Measurements from ENCODE around the gene TTLL13.
A peak's percentile ranks its signal among the peaks of the same experiment; 100 is the strongest.

The TTLL13 gene

GRCh38 chr15:90264671-90265070 is 15.3 kb downstream of the TTLL13 start:
- in situ Hi-C loops (cut with HindIII; ENCODE audit: low sequenced_read_pairs), result no loop called here
- no peak for TF ChIP-seq CTCF (IDR thresholded peaks at IDR 0.05; ENCODE audit: low read depth, low read length, missing control alignments)
- H3K4me3 ChIP-seq (ENCODE audit: low read depth, low read length), result peak overlapping the region; percentile 71
- DNase-seq (ENCODE audit: low read depth), result no peak

- peak within 1 kb of the TSS; percentile 71 for H3K4me3 ChIP-seq (ENCODE audit: low read depth, low read length)
- no peak for TF ChIP-seq CTCF (IDR thresholded peaks at IDR 0.05; ENCODE audit: low read depth, low read length, missing control alignments)
- peak; percentile 66 for DNase-seq (ENCODE audit: low read depth)
- in situ Hi-C loops (cut with HindIII; ENCODE audit: low sequenced_read_pairs), result no loop called here
Measured at GRCh38 chr15:90265271-90266060, 16.1 kb downstream of the TTLL13 start, which contains the start of gene NGRN. NGRN (plus strand) TSS chr15:90265672; CDS start chr15:90265713, 41 bp downstream.

DNA sequence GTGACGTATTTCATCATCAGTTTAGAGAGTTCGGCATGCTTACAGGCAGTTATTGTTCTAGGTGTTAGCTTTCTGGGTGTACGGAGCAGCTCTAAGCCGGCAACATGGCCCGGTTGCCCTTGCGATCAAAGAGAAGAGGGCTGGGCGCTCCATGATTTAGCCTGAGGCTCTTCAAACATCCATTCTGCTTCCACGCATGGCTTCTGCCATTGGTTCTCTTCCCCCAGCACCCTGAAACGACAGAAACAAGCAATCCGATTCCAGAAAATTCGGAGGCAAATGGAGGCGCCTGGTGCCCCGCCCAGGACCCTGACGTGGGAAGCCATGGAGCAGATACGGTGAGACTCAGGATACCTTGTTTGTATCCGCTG is 16.7 kb downstream of the TTLL13 start:
- DNase-seq (ENCODE audit: low read depth), result peak; percentile 5
- peak overlapping the region; percentile 71 for H3K4me3 ChIP-seq (ENCODE audit: low read depth, low read length)
- TF ChIP-seq CTCF (IDR thresholded peaks at IDR 0.05; ENCODE audit: low read depth, low read length, missing control alignments), result no peak
- in situ Hi-C loops (cut with HindIII; ENCODE audit: low sequenced_read_pairs), result no loop called here

DNA sequence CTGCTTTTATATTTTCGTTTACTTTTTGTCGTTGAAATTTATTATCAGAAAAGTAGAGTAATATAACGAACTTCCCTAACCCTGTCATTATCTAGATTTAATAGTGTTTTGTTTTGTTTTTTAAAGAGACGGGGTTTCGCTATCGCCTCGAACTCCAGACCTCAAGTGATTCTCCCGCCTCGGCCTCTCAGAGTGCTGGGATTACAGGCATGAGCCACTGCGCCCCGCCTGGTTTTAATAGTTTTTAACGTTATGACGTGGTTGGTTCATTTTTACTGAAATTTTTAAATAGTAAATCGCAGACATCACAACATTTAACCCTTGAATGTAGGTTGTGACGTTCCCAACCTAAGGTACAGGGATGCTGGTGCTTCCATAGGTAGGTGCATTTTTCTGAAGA is 17.1 kb downstream of the TTLL13 start:
- in situ Hi-C loops (cut with HindIII; ENCODE audit: low sequenced_read_pairs), result no loop called here
- no peak for DNase-seq (ENCODE audit: low read depth)
- no peak for TF ChIP-seq CTCF (IDR thresholded peaks at IDR 0.05; ENCODE audit: low read depth, low read length, missing control alignments)
- H3K4me3 ChIP-seq (ENCODE audit: low read depth, low read length), result peak overlapping the region; percentile 71

DNA sequence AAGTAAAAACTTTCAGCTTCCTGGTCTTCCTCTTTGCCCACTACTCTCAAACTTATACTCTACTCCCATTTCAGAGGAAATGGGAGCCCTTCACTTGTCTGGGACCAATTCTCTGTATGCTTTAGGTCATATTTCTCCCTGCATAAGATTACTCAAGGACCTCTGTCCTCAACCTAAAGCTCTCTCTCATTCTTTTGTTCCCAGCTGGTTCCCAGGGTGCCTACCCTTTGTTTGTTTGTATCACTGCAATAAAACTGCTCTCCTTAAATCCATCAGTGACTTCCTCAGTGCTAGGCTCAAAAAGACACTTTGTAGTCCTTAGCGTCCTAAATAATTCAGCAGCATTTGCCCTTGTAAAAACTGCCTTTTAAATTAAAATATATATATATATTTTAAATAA is 19.1 kb downstream of the TTLL13 start:
- DNase-seq (ENCODE audit: low read depth), result no peak
- no peak overlapping the region for H3K4me3 ChIP-seq (ENCODE audit: low read depth, low read length)
- no peak for TF ChIP-seq CTCF (IDR thresholded peaks at IDR 0.05; ENCODE audit: low read depth, low read length, missing control alignments)
- in situ Hi-C loops (cut with HindIII; ENCODE audit: low sequenced_read_pairs), result no loop called here

GRCh38 chr15:90270502-90271150 is 21.3 kb downstream of the TTLL13 start:
- in situ Hi-C loops (cut with HindIII; ENCODE audit: low sequenced_read_pairs), result no loop called here
- TF ChIP-seq CTCF (IDR thresholded peaks at IDR 0.05; ENCODE audit: low read depth, low read length, missing control alignments), result no peak
- DNase-seq (ENCODE audit: low read depth), result no peak
- H3K4me3 ChIP-seq (ENCODE audit: low read depth, low read length), result no peak overlapping the region
